Spleen (tissue), 7 donors: ENCODE data around the gene SFT2D1.
"Not testable (repeated sequence)": the region's sequence is repeated elsewhere in the genome, so short reads cannot be mapped to it uniquely, and the experiment has no call there.

Experiments used
- CTCF ChIP-seq, 11 experiments: fragments of 200-600 bp in 7 of 11; fragments of 450-650 bp in 4 of 11; sonication (generic) in 4 of 11; IDR thresholded peaks in 8 of 11; conservative IDR thresholded peaks in 3 of 11; 1 replicate in 7 of 11; 2 replicates in 4 of 11; pipeline versions ENCODE4 v1.4.0 to v1.8.0; 2016 to 2021; ENCODE audit warnings: antibody characterized with exemption in 11 of 11, inconsistent platforms in 4 of 11, mild to moderate bottlenecking in 1 of 11
- POLR2A ChIP-seq, 3 donors: fragments of 450-650 bp; IDR thresholded peaks; one replicate each; pipeline ENCODE4 v1.5.1; 2017; ENCODE audit warnings: antibody characterized with exemption in 3 of 3, mild to moderate bottlenecking in 1 of 3
- POLR2AphosphoS5 ChIP-seq, 3 donors: sonication (generic); formaldehyde crosslinking; IDR thresholded peaks; one replicate each; pipeline ENCODE4 v1.5.1; 2017; ENCODE audit warnings: antibody characterized with exemption in 3 of 3
- donor health status: DM: no; HTN: no; CAD: no; lungs with moderate emphysema.
- donor health status: DM: no; HTN: no; CAD: no.
- donor health status: DM: no; HTN: no; CAD: no.

DNA sequence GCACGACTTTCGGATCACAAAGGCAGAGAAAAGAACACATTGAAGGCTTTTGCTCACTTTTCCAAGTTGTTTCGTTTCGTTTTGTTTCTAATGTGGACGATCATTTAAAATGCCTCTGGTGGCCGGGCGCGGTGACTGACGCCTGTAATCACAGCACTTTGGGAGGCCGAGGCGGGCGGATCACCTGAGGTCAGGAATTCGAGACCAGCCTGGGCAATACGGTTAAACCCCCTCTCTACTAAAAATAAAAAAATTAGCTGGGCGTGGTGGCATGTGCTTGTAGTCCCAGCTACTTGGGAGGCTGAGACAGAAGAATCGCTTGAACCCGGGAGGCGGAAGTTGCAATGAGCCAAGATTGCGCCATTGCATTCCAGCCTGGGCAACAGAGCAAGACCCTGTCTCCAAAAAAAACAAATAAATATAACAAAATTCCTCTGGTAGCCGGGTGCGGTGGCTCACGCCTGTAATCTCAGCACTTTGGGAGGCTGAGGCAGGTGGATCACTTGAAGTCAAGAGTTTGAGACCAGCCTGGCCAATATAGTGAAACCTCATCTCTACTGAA, 41.5 kb upstream of the SFT2D1 start:
- TF ChIP-seq CTCF (IDR thresholded peaks at IDR 0.05 in 8 of 11, conservative IDR thresholded peaks at IDR 0.05 in 3 of 11), result peak in 8 of 11 experiments; percentile 10 to 48 (median 34)
- TF ChIP-seq POLR2AphosphoS5, POLR2A (IDR thresholded peaks at IDR 0.05): not testable (repeated sequence)
